C4-2B (cell line): Measurements from ENCODE around the gene KCNN2.

Source experiments
- CTCF ChIP-seq: fragments of 450-650 bp; conservative IDR thresholded peaks from 2 replicates; pipeline ENCODE4 v1.5.1; 2017; ENCODE audit warnings: mild to moderate bottlenecking
- ZFX ChIP-seq: fragments of 450-650 bp; IDR thresholded peaks from 2 replicates; pipeline ENCODE4 v1.6.1; 2017

- no peak for TF ChIP-seq CTCF
- TF ChIP-seq ZFX = no peak
Measured at GRCh38 chr5:114500756-114501155, 138.9 kb downstream of the KCNN2 start.
